Measurements from ENCODE around the gene MYB.
"Not testable (repeated sequence)": the region's sequence is repeated elsewhere in the genome, so short reads cannot be mapped to it uniquely, and the experiment has no call there.

Gene MYB

GRCh38 chr6:135224037-135224647 lies 43.0 kb downstream of the MYB start:
- DNase-seq, result no peak

- no peak for DNase-seq
These were observed 44.8 kb downstream of the MYB start for GRCh38 chr6:135225911-135226310.

- no peak for DNase-seq
These were observed 45.4 kb downstream of the MYB start for GRCh38 chr6:135226537-135226936.

- DNase-seq, result no peak
These were observed 46.2 kb downstream of the MYB start for GRCh38 chr6:135227349-135227748.

- no peak for DNase-seq
These were observed 46.6 kb downstream of the MYB start for GRCh38 chr6:135227758-135228157.

- no peak for DNase-seq
These were observed 47.4 kb downstream of the MYB start for GRCh38 chr6:135228486-135228885.

GRCh38 chr6:135229996-135230395 lies 48.9 kb downstream of the MYB start:
- DNase-seq, result no peak

GRCh38 chr6:135230711-135231468 lies 49.8 kb downstream of the MYB start:
- no peak for DNase-seq

GRCh38 chr6:135231469-135231844 lies 50.3 kb downstream of the MYB start:
- no peak for DNase-seq

- DNase-seq, result no peak
These were observed 52.8 kb downstream of the MYB start for GRCh38 chr6:135233686-135234491.

GRCh38 chr6:135234492-135234780 lies 53.3 kb downstream of the MYB start:
- DNase-seq, result no peak

- no peak for DNase-seq
These were observed 54.6 kb downstream of the MYB start for GRCh38 chr6:135235716-135236115.

- no peak for DNase-seq
These were observed 55.2 kb downstream of the MYB start for GRCh38 chr6:135236319-135236718.

- no peak for DNase-seq
These were observed 55.6 kb downstream of the MYB start for GRCh38 chr6:135236732-135237131.

- no peak for DNase-seq
These were observed 59.6 kb downstream of the MYB start for GRCh38 chr6:135240711-135241110.

- DNase-seq, result no peak
These were observed 63.0 kb downstream of the MYB start for GRCh38 chr6:135243871-135244796.

- DNase-seq, result no peak
These were observed 63.7 kb downstream of the MYB start for GRCh38 chr6:135244805-135245204.

GRCh38 chr6:135246412-135247012 lies 65.4 kb downstream of the MYB start:
- DNase-seq, result not testable (repeated sequence)

- DNase-seq, result no peak
These were observed 69.1 kb downstream of the MYB start for GRCh38 chr6:135250234-135250633.

- no peak for DNase-seq
These were observed 69.8 kb downstream of the MYB start for GRCh38 chr6:135250751-135251497.

GRCh38 chr6:135251498-135252441 lies 70.7 kb downstream of the MYB start:
- DNase-seq, result no peak

All from right forelimb (tissue), 1 donor.